NCI-H1417 (cell line): Measurements from ENCODE around the gene MYCBP2.
A peak's percentile ranks its signal among the peaks of the same experiment; 100 is the strongest.
"Not testable (repeated sequence)": the region's sequence is repeated elsewhere in the genome, so short reads cannot be mapped to it uniquely, and the experiment has no call there.

Source experiments
- DNase-seq, 3 experiments: peaks; one replicate each; lab custom pipeline; 2025; lab: John Stamatoyannopoulos, UW

MYCBP2 gene

GRCh38 chr13:77033717-77034302, 293.1 kb downstream of the MYCBP2 start:
- DNase-seq = no peak

GRCh38 chr13:77031656-77032243, 295.1 kb downstream of the MYCBP2 start:
- no peak for DNase-seq

GRCh38 chr13:77029436-77029835, 297.5 kb downstream of the MYCBP2 start:
- no peak for DNase-seq

- DNase-seq = peak in 2 of 3 experiments; percentile 21 to 55
Measured at GRCh38 chr13:77028202-77028601, 298.7 kb downstream of the MYCBP2 start.

GRCh38 chr13:77026861-77027621, 299.9 kb downstream of the MYCBP2 start, which contains the start of gene FBXL3:
FBXL3 (minus strand) TSS chr13:77027159; CDS start chr13:77021860, 5,299 bp downstream.
- DNase-seq = peak; percentile 89 to 94 (median 93)

GRCh38 chr13:77026255-77026860, 300.5 kb downstream of the MYCBP2 start:
- peak; percentile 87 to 92 (median 90) for DNase-seq

- no peak for DNase-seq
Measured at GRCh38 chr13:77022341-77022740, 304.6 kb downstream of the MYCBP2 start.

- DNase-seq = no peak
Measured at GRCh38 chr13:77019756-77020155, 307.1 kb downstream of the MYCBP2 start.

- DNase-seq = no peak
Measured at GRCh38 chr13:77016888-77017623, 309.8 kb downstream of the MYCBP2 start.

- DNase-seq = no peak
Measured at GRCh38 chr13:77016251-77016812, 310.6 kb downstream of the MYCBP2 start.

- DNase-seq = no peak
Measured at GRCh38 chr13:77014906-77015685, 311.8 kb downstream of the MYCBP2 start.

- DNase-seq = no peak
Measured at GRCh38 chr13:77013853-77014542, 312.9 kb downstream of the MYCBP2 start.

- not testable (repeated sequence) for DNase-seq
Measured at GRCh38 chr13:77009719-77010118, 317.2 kb downstream of the MYCBP2 start.

GRCh38 chr13:77009011-77009410, 317.9 kb downstream of the MYCBP2 start:
- no peak for DNase-seq

GRCh38 chr13:77008337-77008736, 318.6 kb downstream of the MYCBP2 start:
- not testable (repeated sequence) for DNase-seq

GRCh38 chr13:77002590-77003190, 324.2 kb downstream of the MYCBP2 start:
- peak in 1 of 3 experiments; percentile 49 for DNase-seq

- peak in 1 of 3 experiments; percentile 22 for DNase-seq
Measured at GRCh38 chr13:77001963-77002587, 324.8 kb downstream of the MYCBP2 start.

- no peak for DNase-seq
Measured at GRCh38 chr13:77001540-77001939, 325.4 kb downstream of the MYCBP2 start.

GRCh38 chr13:77000475-77000874, 326.4 kb downstream of the MYCBP2 start:
- no peak for DNase-seq
